Ascending aorta (tissue), 2 donors: ENCODE results near the gene LRRC23. TPM values are rescaled to one million over a fixed set of nuclear protein-coding genes. Genes with fewer than 3 reads are reported as not detected.
"Not testable (repeated sequence)": the region's sequence is repeated elsewhere in the genome, so short reads cannot be mapped to it uniquely, and the experiment has no call there.

Experiments used
- DNase-seq, 2 donors: peaks; one replicate each; pipeline ENCODE4 v3.0.0-alpha.2; 2019; ENCODE audit warnings: low spot score in 2 of 2
- H3K27ac ChIP-seq, 2 donors: fragments of 200-600 bp; sonication (generic); one replicate each; pipeline ENCODE4 v1.5.1; 2016 to 2017; ENCODE audit warnings: mild to moderate bottlenecking in 1 of 2
- H3K27me3 ChIP-seq: fragments of 200-600 bp; sonication (generic); one replicate; pipeline ENCODE4 v1.5.1; 2017
- H3K36me3 ChIP-seq, 2 donors: fragments of 200-600 bp; sonication (generic); one replicate each; pipeline ENCODE4 v1.5.1; 2016
- H3K4me1 ChIP-seq, 2 donors: fragments of 200-600 bp; sonication (generic); one replicate each; pipeline ENCODE4 v1.5.1; 2016 to 2017; ENCODE audit warnings: mild to moderate bottlenecking in 1 of 2
- H3K4me3 ChIP-seq, 2 donors: fragments of 200-600 bp; sonication (generic); one replicate each; pipeline ENCODE4 v1.5.1; 2016 to 2017; ENCODE audit warnings: mild to moderate bottlenecking in 1 of 2
- H3K9me3 ChIP-seq, 2 donors: fragments of 200-600 bp; sonication (generic); one replicate each; pipeline ENCODE4 v1.5.1; 2016
- CTCF ChIP-seq, 3 experiments: fragments of 200-600 bp in 2 of 3; fragments of 450-650 bp in 1 of 3; sonication (generic) in 2 of 3; IDR thresholded peaks; one replicate each; pipeline ENCODE4 v1.5.1; 2016 to 2019; ENCODE audit warnings: antibody characterized with exemption in 3 of 3, mild to moderate bottlenecking in 1 of 3, moderate library complexity in 1 of 3
- intact Hi-C: fragments of 100-400 bp; cut with DNase I; formaldehyde crosslinking; loops from one replicate; pipeline ENCODE4 v1.15.1; 2023
- total RNA-seq: library from RNA; depleted of rRNA; stranded (reverse); fragments of >200 nt; gene quantifications from one replicate; pipeline ENCODE4 v1.1.0, GENCODE V29; 2016

LRRC23 gene
- total RNA-seq, 1 donor from 2014 or later = 6.6 TPM

- TF ChIP-seq CTCF (IDR thresholded peaks at IDR 0.05) = no peak
- intact Hi-C loops = no loop called here
- H3K36me3 ChIP-seq = peaks cover 12 to 18% of the 10 kb centered on the region in 2 donors
- H3K9me3 ChIP-seq = no peaks in the 10 kb centered on the region
- no peak overlapping the region for H3K27ac ChIP-seq
- H3K4me1 ChIP-seq = no peaks in the 10 kb centered on the region
- H3K4me3 ChIP-seq = no peak overlapping the region
- no peak for DNase-seq
- H3K27me3 ChIP-seq = no peaks in the 10 kb centered on the region
Observed at GRCh38 chr12:6883252-6883651, 21.4 kb upstream of the LRRC23 start.

- intact Hi-C loops = no loop called here
- H3K4me1 ChIP-seq = no peaks in the 10 kb centered on the region
- H3K27ac ChIP-seq = no peak overlapping the region
- no peaks in the 10 kb centered on the region for H3K27me3 ChIP-seq
- no peaks in the 10 kb centered on the region for H3K9me3 ChIP-seq
- TF ChIP-seq CTCF (IDR thresholded peaks at IDR 0.05) = no peak
- no peak overlapping the region for H3K4me3 ChIP-seq
- H3K36me3 ChIP-seq = peaks cover 12 to 19% of the 10 kb centered on the region in 2 donors
- no peak for DNase-seq
Observed at GRCh38 chr12:6883683-6884082, 20.9 kb upstream of the LRRC23 start.

- Histone ChIP-seq H3K27me3 (no peaks in the 10 kb centered on the region), H3K9me3 (no peaks in the 10 kb centered on the region), H3K4me1 (no peaks in the 10 kb centered on the region), H3K4me3 (no peak overlapping the region), H3K36me3 (peaks cover 12 to 23% of the 10 kb centered on the region in 2 donors), H3K27ac (no peak overlapping the region)
- no peak for DNase-seq
- intact Hi-C loops = no loop called here
- no peak for TF ChIP-seq CTCF (IDR thresholded peaks at IDR 0.05)
Observed at GRCh38 chr12:6884539-6884938, 20.1 kb upstream of the LRRC23 start.

GRCh38 chr12:6886206-6886999, 18.2 kb upstream of the LRRC23 start:
- H3K4me1 ChIP-seq, H3K9me3 ChIP-seq, H3K4me3 ChIP-seq, H3K27me3 ChIP-seq, intact Hi-C loops, DNase-seq, H3K27ac ChIP-seq: not testable (repeated sequence)
- peaks cover 12 to 23% of the 10 kb centered on the region in 2 donors for H3K36me3 ChIP-seq

- TF ChIP-seq CTCF (IDR thresholded peaks at IDR 0.05) = no peak
- H3K4me1 ChIP-seq = peaks cover 0 to 6% of the 10 kb centered on the region in 2 donors
- intact Hi-C loops = no loop called here
- H3K9me3 ChIP-seq = no peaks in the 10 kb centered on the region
- no peak overlapping the region for H3K4me3 ChIP-seq
- H3K27ac ChIP-seq = no peak overlapping the region
- H3K36me3 ChIP-seq = peaks cover 12 to 23% of the 10 kb centered on the region in 2 donors
- no peak for DNase-seq
- H3K27me3 ChIP-seq = no peaks in the 10 kb centered on the region
Observed at GRCh38 chr12:6887460-6887859, 17.2 kb upstream of the LRRC23 start.

GRCh38 chr12:6888360-6888759, 16.3 kb upstream of the LRRC23 start:
- H3K4me1 ChIP-seq = peaks cover 0 to 6% of the 10 kb centered on the region in 2 donors
- H3K36me3 ChIP-seq = peaks cover 10 to 23% of the 10 kb centered on the region in 2 donors
- TF ChIP-seq CTCF (IDR thresholded peaks at IDR 0.05) = no peak
- no peak overlapping the region for H3K4me3 ChIP-seq
- no peaks in the 10 kb centered on the region for H3K9me3 ChIP-seq
- DNase-seq = no peak
- no peak overlapping the region for H3K27ac ChIP-seq
- H3K27me3 ChIP-seq = no peaks in the 10 kb centered on the region
- intact Hi-C loops = no loop called here

- H3K27me3 ChIP-seq, H3K9me3 ChIP-seq, H3K27ac ChIP-seq, DNase-seq, intact Hi-C loops, H3K4me3 ChIP-seq, H3K4me1 ChIP-seq: not testable (repeated sequence)
- peaks cover 8 to 18% of the 10 kb centered on the region in 2 donors for H3K36me3 ChIP-seq
Observed at GRCh38 chr12:6888794-6889193, 15.8 kb upstream of the LRRC23 start.

GRCh38 chr12:6889775-6890573, 14.6 kb upstream of the LRRC23 start:
- not testable (repeated sequence) for H3K27me3 ChIP-seq, H3K36me3 ChIP-seq, H3K4me1 ChIP-seq, H3K4me3 ChIP-seq, DNase-seq, H3K9me3 ChIP-seq
- peak overlapping the region; percentile 92 to 93 for H3K27ac ChIP-seq
- intact Hi-C loops = loop anchor here (2.0 kb wide), 1 partner anchor 35 kb away; no protein-coding TSS in a partner anchor
